ENCODE data around the gene LIPK. TPM values are rescaled to one million over a fixed set of nuclear protein-coding genes. Genes with fewer than 3 reads are reported as not detected.
"Not testable (repeated sequence)": the region's sequence is repeated elsewhere in the genome, so short reads cannot be mapped to it uniquely, and the experiment has no call there.

The LIPK gene
- total RNA-seq, 4 donors from 2014 or later, result not detected

DNA sequence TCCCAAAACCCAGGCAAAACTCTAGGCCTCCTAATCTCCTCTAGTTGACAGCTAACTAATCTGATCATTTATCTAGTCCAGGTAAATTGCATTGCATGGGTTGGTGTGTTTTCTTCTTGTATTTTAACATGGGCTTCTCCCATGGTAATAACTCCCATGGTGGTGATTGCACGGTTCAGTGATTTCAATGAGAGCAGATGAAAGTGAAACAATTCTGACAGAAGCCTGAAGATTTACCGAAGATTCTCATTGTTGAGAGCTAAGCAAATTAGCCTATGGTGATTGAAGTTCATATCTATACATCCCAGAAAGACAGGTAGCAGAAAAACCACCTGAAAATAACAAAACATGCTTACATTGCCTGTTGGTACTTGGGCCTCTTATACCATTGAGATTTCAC lies 27.2 kb downstream of the LIPK start:
- DNase-seq, result no peak
- no peak overlapping the region for H3K4me3 ChIP-seq
- no peak for TF ChIP-seq POLR2A (IDR thresholded peaks at IDR 0.05)
- TF ChIP-seq, protein P1, sequence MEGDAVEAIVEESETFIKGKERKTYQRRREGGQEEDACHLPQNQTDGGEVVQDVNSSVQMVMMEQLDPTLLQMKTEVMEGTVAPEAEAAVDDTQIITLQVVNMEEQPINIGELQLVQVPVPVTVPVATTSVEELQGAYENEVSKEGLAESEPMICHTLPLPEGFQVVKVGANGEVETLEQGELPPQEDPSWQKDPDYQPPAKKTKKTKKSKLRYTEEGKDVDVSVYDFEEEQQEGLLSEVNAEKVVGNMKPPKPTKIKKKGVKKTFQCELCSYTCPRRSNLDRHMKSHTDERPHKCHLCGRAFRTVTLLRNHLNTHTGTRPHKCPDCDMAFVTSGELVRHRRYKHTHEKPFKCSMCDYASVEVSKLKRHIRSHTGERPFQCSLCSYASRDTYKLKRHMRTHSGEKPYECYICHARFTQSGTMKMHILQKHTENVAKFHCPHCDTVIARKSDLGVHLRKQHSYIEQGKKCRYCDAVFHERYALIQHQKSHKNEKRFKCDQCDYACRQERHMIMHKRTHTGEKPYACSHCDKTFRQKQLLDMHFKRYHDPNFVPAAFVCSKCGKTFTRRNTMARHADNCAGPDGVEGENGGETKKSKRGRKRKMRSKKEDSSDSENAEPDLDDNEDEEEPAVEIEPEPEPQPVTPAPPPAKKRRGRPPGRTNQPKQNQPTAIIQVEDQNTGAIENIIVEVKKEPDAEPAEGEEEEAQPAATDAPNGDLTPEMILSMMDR (IDR thresholded peaks at IDR 0.05), result no peak
- H3K27me3 ChIP-seq, result no peaks in the 10 kb centered on the region
- intact Hi-C loops (cut with DNase I; ENCODE audit: low total_unique reads), result no loop called here
- no peaks in the 10 kb centered on the region for H3K4me1 ChIP-seq
- no peak overlapping the region for H3K27ac ChIP-seq
- H3K36me3 ChIP-seq, result no peaks in the 10 kb centered on the region
- no peaks in the 10 kb centered on the region for H3K9me3 ChIP-seq

DNA sequence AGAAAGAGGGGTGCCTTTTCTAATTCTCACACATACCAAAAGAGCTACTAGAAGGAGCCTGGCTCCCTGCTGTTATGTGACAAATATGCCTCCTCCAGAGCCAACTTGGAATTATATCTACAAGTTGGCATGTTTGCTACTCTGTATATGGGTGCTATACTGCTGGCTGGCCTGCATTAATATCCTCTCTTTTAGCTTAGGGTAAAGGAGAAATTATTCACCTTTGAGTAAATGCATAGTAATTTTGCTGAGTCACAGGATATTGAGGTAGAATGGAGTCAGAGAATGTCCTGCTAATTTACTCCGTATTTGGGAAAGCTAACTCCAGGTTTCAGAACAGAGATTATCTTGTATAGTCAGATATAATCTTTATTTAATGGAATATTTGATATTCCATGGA lies 29.6 kb downstream of the LIPK start:
- no peak overlapping the region for H3K27ac ChIP-seq
- DNase-seq, result no peak
- intact Hi-C loops (cut with DNase I; ENCODE audit: low total_unique reads), result no loop called here
- H3K4me3 ChIP-seq, result no peak overlapping the region
- no peaks in the 10 kb centered on the region for H3K27me3 ChIP-seq
- no peaks in the 10 kb centered on the region for H3K36me3 ChIP-seq
- no peaks in the 10 kb centered on the region for H3K9me3 ChIP-seq
- TF ChIP-seq, protein P1 (IDR thresholded peaks at IDR 0.05), result no peak
- no peak for TF ChIP-seq POLR2A (IDR thresholded peaks at IDR 0.05)
- no peaks in the 10 kb centered on the region for H3K4me1 ChIP-seq

DNA sequence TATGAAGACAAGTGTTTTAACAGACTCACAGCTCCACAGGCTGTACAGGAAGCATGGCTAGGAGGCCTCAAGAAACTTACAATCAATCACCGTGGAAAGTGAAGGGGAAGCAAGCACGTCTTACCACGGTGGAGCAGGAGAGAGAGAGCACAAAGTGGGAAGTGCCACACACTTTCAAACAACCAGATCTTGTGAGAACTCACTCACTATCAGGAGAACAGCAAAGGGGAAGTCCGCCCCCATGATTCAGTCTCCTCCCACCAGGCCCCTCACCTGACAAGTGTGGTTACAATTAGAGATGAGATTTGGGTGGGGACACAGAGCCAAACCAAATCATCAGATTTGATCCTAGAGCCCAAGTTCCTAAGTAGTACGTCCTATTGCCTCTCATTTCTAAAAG lies 35.9 kb downstream of the LIPK start:
- H3K4me1 ChIP-seq, H3K36me3 ChIP-seq, H3K27me3 ChIP-seq, DNase-seq, H3K27ac ChIP-seq, H3K4me3 ChIP-seq, H3K9me3 ChIP-seq: not testable (repeated sequence)
- intact Hi-C loops (cut with DNase I; ENCODE audit: low total_unique reads), result loop anchor here (10.0 kb wide), 1 partner anchor 713 kb away; no protein-coding TSS in a partner anchor

DNA sequence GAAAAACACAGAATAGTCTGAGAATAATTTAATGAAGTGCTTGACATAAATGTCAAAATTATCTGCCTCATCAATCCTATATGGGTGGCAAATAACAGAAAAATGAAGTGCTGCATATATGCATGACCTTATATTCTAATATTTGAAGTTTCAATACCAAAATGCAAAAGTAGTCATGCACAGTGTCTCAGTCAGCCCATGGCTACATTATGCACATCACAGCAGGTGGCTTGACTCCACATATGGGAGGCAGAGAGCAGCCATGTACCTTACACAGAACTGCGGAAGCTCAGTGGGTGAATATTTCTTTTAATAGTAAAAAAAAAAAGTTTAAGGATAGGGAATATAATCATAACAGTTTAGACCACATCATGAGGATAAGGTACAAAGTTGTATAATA lies 36.4 kb downstream of the LIPK start:
- Histone ChIP-seq H3K4me3 (no peak overlapping the region), H3K27ac (no peak overlapping the region), H3K27me3 (no peaks in the 10 kb centered on the region), H3K4me1 (no peaks in the 10 kb centered on the region), H3K36me3 (no peaks in the 10 kb centered on the region), H3K9me3 (no peaks in the 10 kb centered on the region)
- intact Hi-C loops (cut with DNase I; ENCODE audit: low total_unique reads), result loop anchor here (10.0 kb wide), 1 partner anchor 712 kb away; no protein-coding TSS in a partner anchor
- TF ChIP-seq POLR2A (IDR thresholded peaks at IDR 0.05), result no peak
- TF ChIP-seq, protein P1 (IDR thresholded peaks at IDR 0.05), result no peak
- DNase-seq, result no peak

DNA sequence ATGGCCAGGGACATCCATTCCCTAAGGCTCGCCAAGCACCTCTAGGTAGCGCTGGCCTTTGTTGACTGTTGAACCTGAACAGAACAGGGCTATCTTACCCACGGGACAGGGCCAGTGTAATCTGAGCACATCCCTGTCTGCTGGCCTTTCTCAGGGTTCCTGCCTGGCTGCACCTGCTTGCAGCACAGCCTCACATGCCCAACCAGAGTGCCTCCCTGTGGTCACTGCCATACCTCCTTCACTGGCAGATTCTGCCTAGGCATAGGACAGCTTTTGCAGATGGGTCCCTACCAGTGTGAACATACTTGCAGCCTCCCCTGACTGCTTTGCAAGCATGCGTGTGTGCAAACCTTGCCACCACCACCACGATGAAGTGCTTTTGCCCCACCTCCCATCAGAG lies 38.0 kb downstream of the LIPK start:
- H3K4me3 ChIP-seq, result no peak overlapping the region
- H3K27ac ChIP-seq, result no peak overlapping the region
- intact Hi-C loops (cut with DNase I; ENCODE audit: low total_unique reads), result loop anchor here (10.0 kb wide), 1 partner anchor 711 kb away; no protein-coding TSS in a partner anchor
- no peaks in the 10 kb centered on the region for H3K36me3 ChIP-seq
- TF ChIP-seq POLR2A (IDR thresholded peaks at IDR 0.05), result no peak
- TF ChIP-seq, protein P1 (IDR thresholded peaks at IDR 0.05), result no peak
- no peaks in the 10 kb centered on the region for H3K9me3 ChIP-seq
- no peaks in the 10 kb centered on the region for H3K27me3 ChIP-seq
- H3K4me1 ChIP-seq, result no peaks in the 10 kb centered on the region
- no peak for DNase-seq

DNA sequence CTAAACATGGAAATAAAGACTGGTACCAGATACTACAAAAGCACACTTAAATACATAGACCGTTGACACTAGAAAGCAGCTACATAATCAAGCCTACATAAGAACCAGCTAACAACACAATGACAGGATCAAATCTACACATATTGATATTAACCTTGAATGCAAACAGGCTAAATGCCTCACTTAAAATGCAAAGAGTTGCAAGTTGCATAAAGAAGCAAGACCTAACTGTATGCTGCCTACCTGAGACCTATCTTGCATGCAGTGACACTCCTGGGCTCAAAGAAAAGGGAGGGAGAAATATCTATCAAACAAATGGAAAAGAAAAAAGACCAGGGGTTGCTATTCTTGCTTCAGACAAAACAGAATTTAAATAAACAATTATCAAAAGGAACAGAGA lies 39.6 kb downstream of the LIPK start:
- DNase-seq, result no peak
- Histone ChIP-seq H3K4me3 (no peak overlapping the region), H3K27me3 (no peaks in the 10 kb centered on the region), H3K4me1 (no peaks in the 10 kb centered on the region), H3K27ac (no peak overlapping the region), H3K9me3 (no peaks in the 10 kb centered on the region), H3K36me3 (no peaks in the 10 kb centered on the region)
- intact Hi-C loops (cut with DNase I; ENCODE audit: low total_unique reads), result loop anchor here (10.0 kb wide), 1 partner anchor 709 kb away; no protein-coding TSS in a partner anchor
- TF ChIP-seq, protein P1 (IDR thresholded peaks at IDR 0.05), result no peak
- TF ChIP-seq POLR2A (IDR thresholded peaks at IDR 0.05), result no peak
